ENCODE data around the gene BRIP1.
"Not testable (repeated sequence)": the region's sequence is repeated elsewhere in the genome, so short reads cannot be mapped to it uniquely, and the experiment has no call there.

Gene BRIP1

DNA sequence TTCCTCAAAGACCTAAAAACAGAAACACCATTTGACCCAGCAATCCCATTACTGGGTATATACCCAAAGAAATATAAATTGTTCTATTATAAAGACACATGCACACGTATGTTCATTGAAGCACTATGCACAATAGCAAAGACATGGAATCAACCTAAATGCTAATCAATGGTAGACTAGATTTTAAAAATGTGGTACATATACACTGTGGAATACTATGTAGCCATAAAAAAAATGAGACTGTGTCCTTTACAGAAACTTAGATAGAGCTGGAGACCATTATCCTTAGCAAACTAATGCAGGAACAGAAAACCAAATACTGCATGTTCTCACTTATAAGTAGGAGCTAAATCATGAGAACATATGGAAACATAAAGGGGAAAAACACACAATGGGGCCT lies 36.5 kb downstream of the BRIP1 start:
- not testable (repeated sequence) for DNase-seq

GRCh38 chr17:61826198-61826597 lies 37.1 kb downstream of the BRIP1 start:
- not testable (repeated sequence) for DNase-seq

- DNase-seq, result no peak
These were observed 37.7 kb downstream of the BRIP1 start for GRCh38 chr17:61825448-61826137.

DNA sequence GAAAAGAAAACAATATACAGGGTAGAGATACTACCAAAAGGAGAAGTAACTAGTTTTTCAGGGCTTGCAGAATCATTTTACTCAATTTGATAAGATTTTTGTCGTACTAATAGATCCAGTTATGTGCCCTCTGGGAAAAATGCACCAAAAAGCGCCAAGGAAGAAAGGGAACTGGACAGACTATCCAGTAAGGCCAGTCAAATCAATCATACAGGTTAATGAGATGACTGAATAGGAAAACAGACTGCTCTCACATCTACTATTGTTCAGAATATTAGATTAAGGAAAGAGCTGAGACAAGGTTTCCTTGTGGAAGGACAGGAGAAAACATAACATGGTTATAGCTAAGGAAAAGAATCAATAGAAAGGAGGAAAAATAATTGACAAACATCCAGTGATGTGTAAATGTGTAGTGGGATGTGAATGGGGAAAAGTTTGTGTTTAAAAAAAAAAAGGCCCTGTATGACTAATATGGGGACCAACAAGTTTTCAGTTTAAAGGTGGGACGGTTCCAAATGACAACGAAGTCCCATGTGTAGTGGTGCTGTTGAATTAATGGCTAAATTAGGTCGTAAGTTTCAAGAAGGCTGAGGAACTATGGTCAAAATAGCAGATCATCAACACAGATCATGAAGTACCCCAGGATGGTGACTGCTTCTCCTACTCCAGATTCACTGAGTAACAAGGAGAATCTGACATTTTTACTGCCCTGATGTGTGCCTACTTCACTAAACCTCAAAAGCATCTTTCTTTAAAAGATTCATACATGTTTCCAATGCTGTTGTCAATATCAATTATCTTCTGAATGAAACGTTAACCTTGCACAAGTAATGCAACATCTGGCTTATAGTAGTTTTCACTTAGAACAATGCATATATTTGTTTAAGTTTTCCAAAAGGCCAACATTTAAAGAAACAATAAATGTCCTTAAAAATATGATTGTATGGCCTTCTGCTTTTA lies 40.7 kb downstream of the BRIP1 start:
- DNase-seq, result no peak

GRCh38 chr17:61821655-61822054 lies 41.7 kb downstream of the BRIP1 start:
- DNase-seq, result no peak

- not testable (repeated sequence) for DNase-seq
These were observed 44.1 kb downstream of the BRIP1 start for GRCh38 chr17:61819265-61819664.

- no peak for DNase-seq
These were observed 45.1 kb downstream of the BRIP1 start for GRCh38 chr17:61818225-61818624.

GRCh38 chr17:61817452-61817851 lies 45.9 kb downstream of the BRIP1 start:
- DNase-seq, result no peak

DNA sequence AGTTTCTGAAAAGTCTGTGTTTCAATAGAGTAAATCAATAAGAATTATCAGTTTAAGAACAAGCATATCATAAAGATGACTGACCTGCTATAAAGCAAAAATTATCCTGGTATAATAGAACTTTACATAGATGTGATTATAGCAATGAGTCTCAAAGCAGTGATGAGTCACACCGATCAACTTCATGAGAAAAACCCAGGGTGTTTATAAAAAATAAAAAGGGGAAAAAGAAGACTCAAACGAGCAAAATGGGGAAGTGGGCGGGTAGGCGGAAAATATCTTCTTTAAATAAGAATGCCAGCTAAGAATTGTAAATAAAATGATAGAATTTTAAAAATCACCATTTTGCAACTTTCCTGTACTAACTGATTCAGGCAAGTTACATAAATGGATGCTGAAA lies 46.8 kb downstream of the BRIP1 start:
- no peak for DNase-seq

- no peak for DNase-seq
These were observed 47.3 kb downstream of the BRIP1 start for GRCh38 chr17:61815863-61816503.

- DNase-seq, result no peak
These were observed 48.8 kb downstream of the BRIP1 start for GRCh38 chr17:61814485-61814884.

DNA sequence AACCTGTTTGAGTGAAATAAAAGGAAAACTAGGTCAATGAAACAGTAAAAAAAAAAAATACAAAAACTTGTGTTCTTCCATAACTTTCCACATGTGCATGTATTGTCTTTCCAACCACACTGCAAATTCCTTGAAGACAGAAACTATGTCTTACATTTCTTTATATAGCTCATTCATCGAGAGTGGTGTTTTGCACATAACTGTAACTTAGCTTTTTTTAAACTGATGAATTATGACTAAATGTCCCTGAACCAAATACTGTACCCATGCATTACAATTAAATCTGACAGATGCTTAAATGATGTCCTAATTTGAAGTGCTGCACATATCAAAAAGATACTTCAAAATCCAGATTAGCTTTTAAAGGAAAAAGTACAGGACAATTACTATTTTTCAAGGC lies 50.1 kb downstream of the BRIP1 start:
- DNase-seq, result no peak

DNA sequence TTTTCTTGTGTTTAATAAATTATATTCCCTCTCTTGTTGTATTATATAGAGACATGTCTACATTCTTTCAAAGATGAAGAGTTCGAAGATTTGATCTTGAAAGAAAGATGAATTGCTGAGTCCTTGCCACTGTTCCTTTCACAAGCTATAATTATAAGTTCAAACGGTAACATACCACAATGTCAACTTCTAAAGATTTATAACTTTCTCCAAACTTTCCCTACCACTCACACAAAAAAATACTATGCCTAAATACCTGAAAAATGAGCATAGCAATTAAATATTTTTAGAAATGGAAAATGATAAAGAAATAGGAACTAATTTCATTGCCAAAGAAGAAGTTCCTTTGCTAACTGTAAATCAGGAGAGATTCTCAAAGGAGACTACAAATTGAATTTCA lies 50.6 kb downstream of the BRIP1 start:
- DNase-seq, result no peak

DNA sequence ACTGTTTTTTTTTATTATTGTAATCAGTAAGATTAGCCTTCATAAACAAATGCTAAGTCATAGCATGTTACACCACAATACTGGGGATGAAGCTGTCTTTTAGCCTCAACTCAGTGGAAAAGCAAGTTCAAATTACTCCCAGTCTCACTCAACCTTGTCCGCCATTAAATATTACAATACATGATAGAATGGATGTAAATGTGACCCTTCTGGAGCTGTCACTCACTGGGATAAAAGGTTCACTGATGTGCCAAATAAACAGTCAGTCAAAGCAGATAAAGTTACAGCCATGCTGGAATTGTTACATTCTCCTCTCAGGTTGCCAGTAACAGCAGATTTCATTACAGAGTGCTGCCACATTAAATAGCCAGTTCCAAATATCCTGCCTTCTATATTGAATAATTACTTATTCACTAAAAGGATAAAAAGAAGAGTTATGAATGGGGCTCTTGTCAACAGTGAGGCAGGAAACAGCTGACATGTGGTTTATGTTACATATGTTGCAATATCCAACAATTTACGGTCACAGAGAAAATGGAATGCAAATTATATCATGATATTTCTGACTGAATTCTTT lies 53.4 kb downstream of the BRIP1 start:
- no peak for DNase-seq

- DNase-seq, result no peak
These were observed 54.9 kb downstream of the BRIP1 start for GRCh38 chr17:61808442-61808841.

GRCh38 chr17:61806936-61807335 lies 56.4 kb downstream of the BRIP1 start:
- no peak for DNase-seq

GRCh38 chr17:61806081-61806828 lies 57.1 kb downstream of the BRIP1 start:
- no peak for DNase-seq

DNA sequence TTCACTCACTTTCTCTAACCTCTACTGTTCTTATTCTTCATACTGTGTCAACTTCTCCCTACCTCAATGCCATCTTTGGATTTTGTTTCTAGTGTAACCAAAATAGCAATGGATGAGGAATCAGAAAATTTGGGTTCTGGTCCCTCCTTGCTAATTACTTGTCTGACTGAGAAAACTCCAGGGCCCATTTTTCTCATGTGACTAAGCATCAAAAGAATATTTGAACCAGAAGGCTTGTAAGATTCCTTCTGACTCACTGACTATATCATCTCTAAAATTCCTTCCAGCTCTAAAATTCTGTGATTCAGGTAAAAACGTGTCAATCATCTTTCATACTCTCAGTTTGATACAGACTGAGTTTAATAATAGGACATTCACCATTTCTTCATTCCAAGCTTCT lies 57.9 kb downstream of the BRIP1 start:
- DNase-seq, result no peak

DNA sequence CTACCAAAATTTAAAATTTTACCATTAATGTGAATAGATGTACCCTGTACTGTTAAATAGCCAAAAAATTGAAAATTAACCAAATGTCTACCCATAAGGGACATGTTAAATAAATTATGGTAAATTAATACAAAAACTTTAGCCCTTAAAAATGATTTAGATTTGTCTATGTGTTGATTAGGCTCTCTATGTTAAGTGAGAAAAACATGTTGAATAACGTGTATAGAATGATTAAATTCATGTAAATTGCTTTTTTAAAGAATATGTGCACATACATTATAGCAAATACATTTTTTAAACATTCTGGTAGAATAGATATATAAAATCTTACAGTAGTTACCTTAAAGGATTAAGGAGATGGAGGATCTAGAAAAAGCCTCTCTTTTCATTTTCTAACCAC lies 59.5 kb downstream of the BRIP1 start:
- DNase-seq, result no peak

DNA sequence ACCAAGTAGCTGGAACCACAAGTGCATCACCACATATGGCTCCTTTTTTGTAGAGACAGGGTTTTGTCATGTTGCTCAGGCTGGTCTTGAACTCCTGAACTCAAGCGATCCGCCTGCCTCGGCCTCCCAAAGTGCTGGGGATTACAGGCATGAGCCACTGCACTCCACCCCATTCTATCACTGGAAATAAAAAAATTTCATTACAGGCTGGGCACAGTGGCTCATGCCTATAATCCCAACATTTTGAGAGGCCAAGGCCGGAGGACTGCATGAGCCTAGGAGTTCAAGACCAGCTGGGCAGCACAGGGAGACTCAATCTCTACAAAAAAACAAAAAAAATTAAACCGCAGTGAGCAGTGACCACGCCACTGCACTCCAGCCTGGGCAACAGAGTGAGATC lies 60.1 kb downstream of the BRIP1 start:
- DNase-seq, result no peak

GRCh38 chr17:61799812-61800484 lies 63.4 kb downstream of the BRIP1 start:
- DNase-seq, result no peak

DNA sequence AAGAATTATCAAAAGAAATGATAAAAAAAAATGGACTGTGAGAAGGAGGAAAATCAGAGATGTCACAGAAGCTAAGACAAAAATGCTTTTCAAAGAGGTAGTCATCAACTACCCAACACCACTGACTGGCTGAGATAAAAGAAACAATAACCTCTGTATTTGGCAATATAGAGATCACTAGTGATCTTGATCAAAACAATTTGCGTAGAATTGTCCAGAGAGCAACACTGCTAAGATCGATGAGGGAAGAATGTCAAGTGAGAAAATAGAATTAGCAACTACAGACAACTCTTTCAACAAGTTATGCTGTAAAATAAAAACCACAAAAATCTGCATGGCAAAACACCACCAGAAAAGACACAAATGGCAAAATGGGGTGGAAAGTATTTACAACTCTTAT lies 66.0 kb downstream of the BRIP1 start:
- DNase-seq, result no peak
